MM.1S (cell line): ENCODE data around the gene HASPIN.
A peak's percentile ranks its signal among the peaks of the same experiment; 100 is the strongest.

Experiments
- DNase-seq: peaks from one replicate; pipeline ENCODE4 v3.0.0-alpha.2; 2015
- H2AFZ ChIP-seq: fragments of 300-600 bp; sonication (generic); 2 replicates; pipeline ENCODE4 v1.6.0; 2016; ENCODE audit warnings: antibody characterized with exemption, low read length
- H3F3A ChIP-seq: fragments of 300-600 bp; sonication (generic); 2 replicates; pipeline ENCODE4 v1.6.1; 2016; ENCODE audit warnings: mild to moderate bottlenecking, antibody characterized with exemption, low read length, moderate library complexity, mixed read lengths; ENCODE audit not compliant: insufficient read depth
- H3K27ac ChIP-seq: fragments of 300-600 bp; sonication (generic); 2 replicates; pipeline ENCODE4 v1.5.1; 2016; ENCODE audit warnings: mild to moderate bottlenecking, low read length
- H3K27me3 ChIP-seq: fragments of 300-600 bp; sonication (generic); replicated peaks from 2 replicates; pipeline ENCODE4 v1.6.0; 2016; ENCODE audit warnings: low read length; ENCODE audit not compliant: insufficient read depth
- H3K36me3 ChIP-seq: fragments of 300-600 bp; sonication (generic); replicated peaks from 2 replicates; pipeline ENCODE4 v1.6.1; 2016; ENCODE audit warnings: mild to moderate bottlenecking, low read length, mixed read lengths; ENCODE audit not compliant: insufficient read depth
- H3K4me1 ChIP-seq: fragments of 300-600 bp; sonication (generic); 2 replicates; pipeline ENCODE4 v1.6.1; 2016; ENCODE audit warnings: low read length, mixed read lengths
- H3K4me2 ChIP-seq: fragments of 300-600 bp; sonication (generic); 2 replicates; pipeline ENCODE4 v1.6.0; 2016; ENCODE audit warnings: low read depth, low read length
- H3K4me3 ChIP-seq: fragments of 300-600 bp; sonication (generic); 2 replicates; pipeline ENCODE4 v1.5.1; 2016; ENCODE audit warnings: low read length, mixed read lengths
- H3K79me2 ChIP-seq: fragments of 300-600 bp; sonication (generic); 2 replicates; pipeline ENCODE4 v1.6.1; 2016; ENCODE audit warnings: mixed run types, low read length, mixed read lengths
- H3K9ac ChIP-seq: fragments of 300-600 bp; sonication (generic); 2 replicates; pipeline ENCODE4 v1.6.1; 2016; ENCODE audit warnings: low read length, mixed read lengths
- H3K9me2 ChIP-seq: fragments of 300-600 bp; sonication (generic); replicated peaks from 2 replicates; pipeline ENCODE4 v1.6.1; 2016; ENCODE audit warnings: mild to moderate bottlenecking, low read length, mixed read lengths; ENCODE audit not compliant: insufficient read depth
- H3K9me3 ChIP-seq: fragments of 300-600 bp; sonication (generic); replicated peaks from 2 replicates; pipeline ENCODE4 v1.6.1; 2016; ENCODE audit warnings: mild to moderate bottlenecking, low read length, mixed read lengths; ENCODE audit not compliant: insufficient read depth
- H4K20me1 ChIP-seq: fragments of 300-600 bp; sonication (generic); 2 replicates; pipeline ENCODE4 v1.6.1; 2016; ENCODE audit warnings: mild to moderate bottlenecking, low read length, moderate library complexity, mixed read lengths; ENCODE audit not compliant: insufficient read depth
- EZH2 ChIP-seq: fragments of 300-600 bp; sonication (generic); optimal IDR thresholded peaks from 2 replicates; pipeline ENCODE3; 2017; ENCODE audit warnings: low read depth, mild to moderate bottlenecking, antibody characterized with exemption, low read length, mixed read lengths
- EZH2phosphoT487 ChIP-seq: fragments of 300-600 bp; sonication (generic); IDR thresholded peaks from 2 replicates; pipeline ENCODE4 v1.6.1; 2018; ENCODE audit warnings: antibody characterized with exemption, low read length
- TF ChIP-seq, protein P1 (sequence below): fragments of 300-600 bp; sonication (generic); IDR thresholded peaks from 2 replicates; pipeline ENCODE4 v1.5.1; 2016; ENCODE audit warnings: antibody characterized with exemption, low read length, mixed read lengths

The HASPIN gene

DNA sequence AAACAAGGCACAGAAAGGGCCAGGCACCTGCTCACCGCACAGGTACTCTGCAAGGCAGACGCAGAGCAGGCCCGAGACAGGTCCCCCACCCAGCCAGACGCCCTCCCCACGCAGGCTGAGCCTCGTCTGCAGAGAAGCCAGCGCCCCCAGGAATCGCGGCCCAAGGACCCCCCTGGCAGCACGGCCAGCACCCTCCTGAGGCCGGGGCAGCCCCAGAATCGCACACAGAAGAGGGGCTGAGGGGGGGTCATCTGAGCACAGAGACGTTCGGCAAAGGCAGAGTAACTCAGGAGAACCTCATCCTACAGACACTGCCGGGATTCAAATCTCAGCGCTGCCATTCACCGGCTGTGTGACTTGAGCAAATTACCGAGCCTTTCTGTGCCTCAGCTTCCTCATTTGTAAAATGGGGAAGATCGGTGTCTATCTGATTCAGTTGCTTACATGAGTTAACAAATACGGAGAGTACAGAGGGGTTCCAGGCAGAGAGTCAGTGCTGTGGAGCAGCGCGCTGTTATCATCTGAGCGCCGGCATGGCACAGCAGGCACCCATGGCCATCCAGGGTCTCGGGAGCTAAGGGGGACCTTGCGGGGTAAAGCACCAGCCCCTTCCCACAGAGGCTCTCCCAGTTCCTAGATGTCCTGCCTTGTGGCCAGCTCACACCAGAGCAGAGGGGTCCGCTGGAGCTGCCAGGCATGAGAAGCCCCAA, 44.7 kb upstream of the HASPIN start:
- Histone ChIP-seq H4K20me1 (no peaks in the 10 kb centered on the region), H3K9me3 (no peaks in the 10 kb centered on the region), H3K27me3 (no peaks in the 10 kb centered on the region), H3K9ac (no peak overlapping the region), H3K4me1 (no peaks in the 10 kb centered on the region), H2AFZ (no peak overlapping the region), H3F3A (no peaks in the 10 kb centered on the region), H3K79me2 (no peaks in the 10 kb centered on the region), H3K9me2 (no peaks in the 10 kb centered on the region), H3K36me3 (no peaks in the 10 kb centered on the region), H3K4me2 (no peak overlapping the region), H3K27ac (no peak overlapping the region), H3K4me3 (no peak overlapping the region)
- no peak for DNase-seq
- TF ChIP-seq, protein P1, sequence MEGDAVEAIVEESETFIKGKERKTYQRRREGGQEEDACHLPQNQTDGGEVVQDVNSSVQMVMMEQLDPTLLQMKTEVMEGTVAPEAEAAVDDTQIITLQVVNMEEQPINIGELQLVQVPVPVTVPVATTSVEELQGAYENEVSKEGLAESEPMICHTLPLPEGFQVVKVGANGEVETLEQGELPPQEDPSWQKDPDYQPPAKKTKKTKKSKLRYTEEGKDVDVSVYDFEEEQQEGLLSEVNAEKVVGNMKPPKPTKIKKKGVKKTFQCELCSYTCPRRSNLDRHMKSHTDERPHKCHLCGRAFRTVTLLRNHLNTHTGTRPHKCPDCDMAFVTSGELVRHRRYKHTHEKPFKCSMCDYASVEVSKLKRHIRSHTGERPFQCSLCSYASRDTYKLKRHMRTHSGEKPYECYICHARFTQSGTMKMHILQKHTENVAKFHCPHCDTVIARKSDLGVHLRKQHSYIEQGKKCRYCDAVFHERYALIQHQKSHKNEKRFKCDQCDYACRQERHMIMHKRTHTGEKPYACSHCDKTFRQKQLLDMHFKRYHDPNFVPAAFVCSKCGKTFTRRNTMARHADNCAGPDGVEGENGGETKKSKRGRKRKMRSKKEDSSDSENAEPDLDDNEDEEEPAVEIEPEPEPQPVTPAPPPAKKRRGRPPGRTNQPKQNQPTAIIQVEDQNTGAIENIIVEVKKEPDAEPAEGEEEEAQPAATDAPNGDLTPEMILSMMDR: no peak
- no peak for TF ChIP-seq EZH2
- TF ChIP-seq EZH2phosphoT487: no peak

DNA sequence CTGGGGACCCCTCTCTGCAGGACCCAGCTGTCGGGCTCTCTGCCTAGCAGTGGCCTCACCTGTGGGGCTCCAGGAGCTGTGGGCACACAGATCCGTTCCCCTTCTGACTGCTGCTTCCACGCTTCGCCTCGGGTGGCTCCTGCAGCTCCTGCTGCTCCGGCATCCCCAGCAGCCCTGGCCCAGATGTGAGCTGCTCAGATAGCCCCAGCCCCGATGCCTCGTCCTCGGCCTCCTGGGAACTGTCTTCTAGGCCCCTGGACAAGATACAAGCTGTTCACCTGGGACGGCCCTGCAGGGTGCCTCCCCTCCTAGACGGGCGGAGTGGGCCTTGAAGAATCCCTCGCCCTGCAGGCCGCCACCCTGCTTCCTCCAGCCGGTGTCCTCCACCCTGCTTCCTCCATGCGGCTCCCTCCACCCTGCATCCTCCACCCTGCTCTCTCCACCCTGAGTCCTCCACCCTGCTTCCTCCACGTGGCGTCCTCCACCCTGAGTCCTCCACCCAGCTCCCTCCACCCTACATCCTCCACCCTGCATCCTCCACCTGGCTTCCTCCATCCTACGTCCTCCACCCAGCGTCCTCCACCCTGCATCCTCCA, 44.1 kb upstream of the HASPIN start:
- H3K9ac ChIP-seq: no peak overlapping the region
- no peaks in the 10 kb centered on the region for H4K20me1 ChIP-seq
- DNase-seq: peak; percentile 3
- H3K27ac ChIP-seq: no peak overlapping the region
- TF ChIP-seq, protein P1: no peak
- no peak for TF ChIP-seq EZH2phosphoT487
- no peak for TF ChIP-seq EZH2
- H3K36me3 ChIP-seq: no peaks in the 10 kb centered on the region
- no peak overlapping the region for H3K4me3 ChIP-seq
- no peak overlapping the region for H3K4me2 ChIP-seq
- H3K9me3 ChIP-seq: no peaks in the 10 kb centered on the region
- no peaks in the 10 kb centered on the region for H3F3A ChIP-seq
- no peaks in the 10 kb centered on the region for H3K27me3 ChIP-seq
- no peak overlapping the region for H2AFZ ChIP-seq
- H3K4me1 ChIP-seq: no peaks in the 10 kb centered on the region
- H3K79me2 ChIP-seq: no peaks in the 10 kb centered on the region
- no peaks in the 10 kb centered on the region for H3K9me2 ChIP-seq

DNA sequence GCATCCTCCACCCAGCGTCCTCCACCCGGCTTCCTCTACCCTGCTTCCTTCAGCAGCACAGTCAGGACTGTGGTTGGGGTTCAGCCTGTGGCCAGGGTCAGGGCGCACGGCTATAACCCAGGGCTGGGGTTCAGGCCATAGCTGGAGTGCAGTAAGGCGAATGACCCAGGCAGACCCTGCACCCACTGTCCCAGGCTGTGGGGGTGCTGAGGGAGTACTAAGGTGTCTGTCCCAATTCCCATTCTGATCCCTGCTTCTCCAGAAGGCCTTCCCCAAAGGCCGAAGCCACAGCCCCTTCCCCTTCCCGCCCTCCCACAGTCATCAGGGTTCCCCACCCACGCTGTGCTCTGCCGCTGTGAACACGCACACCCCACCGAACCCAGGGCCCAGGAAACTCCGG, 42.6 kb upstream of the HASPIN start:
- TF ChIP-seq, protein P1: no peak
- TF ChIP-seq EZH2: no peak
- TF ChIP-seq EZH2phosphoT487: no peak
- H3K4me3 ChIP-seq: no peak overlapping the region
- H3K79me2 ChIP-seq: no peaks in the 10 kb centered on the region
- no peak overlapping the region for H2AFZ ChIP-seq
- no peak for DNase-seq
- H3F3A ChIP-seq: no peaks in the 10 kb centered on the region
- H4K20me1 ChIP-seq: no peaks in the 10 kb centered on the region
- H3K9me2 ChIP-seq: no peaks in the 10 kb centered on the region
- H3K4me2 ChIP-seq: no peak overlapping the region
- H3K27me3 ChIP-seq: no peaks in the 10 kb centered on the region
- no peaks in the 10 kb centered on the region for H3K36me3 ChIP-seq
- no peaks in the 10 kb centered on the region for H3K4me1 ChIP-seq
- H3K9ac ChIP-seq: no peak overlapping the region
- H3K9me3 ChIP-seq: no peaks in the 10 kb centered on the region
- no peak overlapping the region for H3K27ac ChIP-seq
